Stomach (tissue), 9 donors: ENCODE measurements around the gene TESK1. TPM values are rescaled to one million over a fixed set of nuclear protein-coding genes. Genes with fewer than 3 reads are reported as not detected.

Experiments
- DNase-seq, 2 donors: peaks; one replicate each; pipeline versions ENCODE4 v3.0.0 to v3.0.0-alpha.2; 2013 to 2019
- H3K27ac ChIP-seq, 5 donors: fragments of 200-600 bp in 4 of 5; sonication (generic) in 4 of 5; one replicate each; pipeline ENCODE4 v1.5.1; 2013 to 2019; ENCODE audit warnings: mild to moderate bottlenecking in 1 of 5, moderate library complexity in 1 of 5
- H3K27me3 ChIP-seq, 3 donors: fragments of 200-600 bp; sonication (generic); one replicate each; pipeline ENCODE4 v1.5.1; 2017 to 2019; ENCODE audit warnings: mixed run types in 1 of 3
- H3K36me3 ChIP-seq, 4 donors: fragments of 200-600 bp; sonication (generic); 1 replicate in 3 of 4; 2 replicates in 1 of 4; pipeline ENCODE4 v1.5.1; 2016 to 2019
- H3K4me1 ChIP-seq, 4 donors: fragments of 200-600 bp; sonication (generic); one replicate each; pipeline ENCODE4 v1.5.1; 2016 to 2019
- H3K4me3 ChIP-seq, 4 donors: fragments of 200-600 bp; sonication (generic) in 3 of 4; one replicate each; pipeline ENCODE4 v1.5.1; 2016 to 2019; ENCODE audit warnings: mild to moderate bottlenecking in 1 of 4
- H3K9me3 ChIP-seq, 4 donors: fragments of 200-600 bp; sonication (generic); one replicate each; pipeline ENCODE4 v1.5.1; 2016 to 2019
- EP300 ChIP-seq: sonication (generic); formaldehyde crosslinking; IDR thresholded peaks from one replicate; pipeline ENCODE4 v1.6.1; 2017; ENCODE audit warnings: antibody characterized with exemption
- POLR2A ChIP-seq, 4 donors: fragments of 450-650 bp; IDR thresholded peaks; one replicate each; pipeline ENCODE4 v1.6.1; 2016; ENCODE audit warnings: antibody characterized with exemption in 4 of 4, control low read depth in 2 of 4, mild to moderate bottlenecking in 1 of 4, moderate library complexity in 1 of 4
- POLR2AphosphoS5 ChIP-seq, 3 donors: sonication (generic); formaldehyde crosslinking; IDR thresholded peaks; one replicate each; pipeline ENCODE4 v1.6.1; 2016; ENCODE audit warnings: antibody characterized with exemption in 3 of 3
- WGBS, 5 donors: extraction: QIAGEN DNeasy Blood & Tissue Kit in 3 of 5; methylation state at CpG; one replicate each; pipeline versions ENCODE4 v1.1.5 to v1.1.7; 2013 to 2018; 5-methylcytosine and 5-hydroxymethylcytosine counted together
- intact Hi-C: fragments of 100-400 bp; cut with DNase I; formaldehyde crosslinking; loops from one replicate; pipeline ENCODE4 v1.15.1; 2023; ENCODE audit warnings: low total_unique reads
- polyA plus RNA-seq, 3 donors: library from polyadenylated mRNA; stranded (reverse); fragments of 200-250 nt; gene quantifications; one replicate each; pipeline ENCODE4 v1.2.3, GENCODE V29; 2013
- total RNA-seq, 5 donors: library from RNA; depleted of rRNA; stranded (reverse); fragments of >200 nt; gene quantifications; one replicate each; pipeline versions ENCODE4 v1.1.0 to v1.2.3, GENCODE V29; 2014 to 2016
- TF ChIP-seq, protein P1 (sequence below), 7 experiments: fragments of 450-650 bp in 4 of 7; fragments of 200-600 bp in 3 of 7; sonication (generic) in 3 of 7; IDR thresholded peaks; one replicate each; pipeline ENCODE4 v1.5.1; 2016 to 2019; ENCODE audit warnings: antibody characterized with exemption in 7 of 7, control low read depth in 2 of 7, mild to moderate bottlenecking in 1 of 7
- donor health status: healthy with polysubstance abuse.
- donor health status: Bipolar disorder and iron deficiency.
- donor health status: healthy.

Gene TESK1
- total and polyA plus RNA-seq, 8 donors = 11.9 to 56.8 (median 31.1) TPM

DNA sequence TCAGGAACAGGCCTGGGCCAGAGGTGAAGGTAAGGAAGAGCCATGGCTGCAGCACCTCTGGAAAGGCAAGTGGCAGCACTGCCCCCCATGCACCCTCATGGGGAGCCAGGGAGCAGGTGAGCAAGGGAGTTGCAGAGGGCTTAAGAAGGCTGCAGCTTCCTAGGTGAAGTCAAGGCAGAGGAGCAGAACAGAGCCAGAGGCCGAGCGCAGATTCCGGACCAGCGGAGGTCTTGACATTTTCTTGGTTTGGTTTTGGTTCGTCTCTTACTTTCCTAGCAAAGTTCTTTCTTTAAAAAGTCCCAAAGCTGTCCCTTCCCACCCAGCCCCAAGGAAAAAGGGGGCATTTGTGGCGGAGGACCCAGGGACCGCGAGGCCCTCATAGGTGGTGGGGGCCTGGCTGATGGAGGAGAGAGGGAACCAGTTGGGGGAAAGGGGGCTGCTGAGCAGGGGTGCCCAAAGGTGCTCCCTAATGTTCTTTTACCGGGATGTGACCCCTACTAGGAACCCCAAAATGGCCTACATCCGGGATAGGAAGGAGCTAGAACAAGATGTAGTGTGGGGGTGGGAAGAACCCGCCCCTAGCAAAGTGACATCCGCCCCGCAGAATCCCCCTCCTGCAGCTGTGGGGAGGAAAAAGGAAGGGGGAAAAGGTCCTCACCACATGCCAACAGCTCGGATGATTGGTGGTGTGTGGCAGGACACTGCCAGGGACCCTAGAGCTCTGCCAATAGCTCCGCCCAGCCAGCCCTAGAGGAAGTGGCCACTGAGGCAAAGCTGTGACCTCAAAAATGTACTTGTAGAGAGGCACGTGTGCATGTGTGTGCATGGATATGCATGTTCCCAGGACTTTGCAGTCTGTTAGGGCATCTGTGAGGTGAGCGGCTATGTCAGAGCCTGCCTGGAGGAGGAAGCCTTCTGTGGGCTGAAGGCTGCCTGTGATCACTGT, 14.1 kb downstream of the TESK1 start:
- H3K9me3 ChIP-seq = no peaks in the 10 kb centered on the region
- H3K27me3 ChIP-seq = peaks cover 0 to 26% (median 0%) of the 10 kb centered on the region in 3 donors
- H3K4me3 ChIP-seq = no peak overlapping the region
- peak overlapping the region in 4 of 5 donors; percentile 21 to 40 (median 36) for H3K27ac ChIP-seq
- intact Hi-C loops = no loop called here
- peak; percentile 40 to 49 for DNase-seq
- H3K4me1 ChIP-seq = peaks cover 0 to 27% (median 17%) of the 10 kb centered on the region in 4 donors
- no peaks in the 10 kb centered on the region for H3K36me3 ChIP-seq
- 77 to 87% (median 85%) methylated on average over 16 to 17 of the region's 17 CpGs for WGBS, 5 donors
- no peak for TF ChIP-seq POLR2A (IDR thresholded peaks at IDR 0.05)
- TF ChIP-seq, protein P1, sequence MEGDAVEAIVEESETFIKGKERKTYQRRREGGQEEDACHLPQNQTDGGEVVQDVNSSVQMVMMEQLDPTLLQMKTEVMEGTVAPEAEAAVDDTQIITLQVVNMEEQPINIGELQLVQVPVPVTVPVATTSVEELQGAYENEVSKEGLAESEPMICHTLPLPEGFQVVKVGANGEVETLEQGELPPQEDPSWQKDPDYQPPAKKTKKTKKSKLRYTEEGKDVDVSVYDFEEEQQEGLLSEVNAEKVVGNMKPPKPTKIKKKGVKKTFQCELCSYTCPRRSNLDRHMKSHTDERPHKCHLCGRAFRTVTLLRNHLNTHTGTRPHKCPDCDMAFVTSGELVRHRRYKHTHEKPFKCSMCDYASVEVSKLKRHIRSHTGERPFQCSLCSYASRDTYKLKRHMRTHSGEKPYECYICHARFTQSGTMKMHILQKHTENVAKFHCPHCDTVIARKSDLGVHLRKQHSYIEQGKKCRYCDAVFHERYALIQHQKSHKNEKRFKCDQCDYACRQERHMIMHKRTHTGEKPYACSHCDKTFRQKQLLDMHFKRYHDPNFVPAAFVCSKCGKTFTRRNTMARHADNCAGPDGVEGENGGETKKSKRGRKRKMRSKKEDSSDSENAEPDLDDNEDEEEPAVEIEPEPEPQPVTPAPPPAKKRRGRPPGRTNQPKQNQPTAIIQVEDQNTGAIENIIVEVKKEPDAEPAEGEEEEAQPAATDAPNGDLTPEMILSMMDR (IDR thresholded peaks at IDR 0.05) = no peak
- no peak for TF ChIP-seq POLR2AphosphoS5 (IDR thresholded peaks at IDR 0.05)
- TF ChIP-seq EP300 = no peak

- Histone ChIP-seq H3K4me3 (no peak overlapping the region), H3K4me1 (peaks cover 0 to 27% (median 17%) of the 10 kb centered on the region in 4 donors), H3K36me3 (no peaks in the 10 kb centered on the region), H3K27ac (no peak overlapping the region), H3K27me3 (peaks cover 0 to 26% (median 0%) of the 10 kb centered on the region in 3 donors), H3K9me3 (no peaks in the 10 kb centered on the region)
- 50 to 77% (median 67%) methylated on average over 2 of the region's 2 CpGs for WGBS, 5 donors
- intact Hi-C loops = loop anchor here (10.0 kb wide), 1 partner anchor 55 kb away; a partner anchor contains a TSS
- no peak for DNase-seq
- TF ChIP-seq EP300 (no peak), POLR2AphosphoS5 (IDR thresholded peaks at IDR 0.05) (no peak), POLR2A (IDR thresholded peaks at IDR 0.05) (no peak)
- TF ChIP-seq, protein P1 (IDR thresholded peaks at IDR 0.05) = no peak
Observed at GRCh38 chr9:35619800-35620158, 14.7 kb downstream of the TESK1 start.

GRCh38 chr9:35627575-35627974, 22.5 kb downstream of the TESK1 start:
- no peak overlapping the region for H3K27ac ChIP-seq
- 79 to 95% (median 85%) methylated on average over 2 of the region's 2 CpGs for WGBS, 5 donors
- intact Hi-C loops = loop anchor here (10.0 kb wide), 1 partner anchor 63 kb away; a partner anchor contains a TSS

GRCh38 chr9:35628389-35628991, 23.4 kb downstream of the TESK1 start:
- intact Hi-C loops = loop anchor here (10.0 kb wide), 1 partner anchor 64 kb away; a partner anchor contains a TSS
- no peak for TF ChIP-seq POLR2AphosphoS5 (IDR thresholded peaks at IDR 0.05)
- no peak for TF ChIP-seq EP300
- TF ChIP-seq, protein P1 (IDR thresholded peaks at IDR 0.05) = no peak
- TF ChIP-seq POLR2A (IDR thresholded peaks at IDR 0.05) = no peak
- no peaks in the 10 kb centered on the region for H3K4me1 ChIP-seq
- no peak overlapping the region for H3K4me3 ChIP-seq
- 94 to 100% (median 95%) methylated on average over 6 of the region's 6 CpGs for WGBS, 5 donors
- no peak overlapping the region for H3K27ac ChIP-seq
- no peaks in the 10 kb centered on the region for H3K27me3 ChIP-seq
- H3K9me3 ChIP-seq = no peaks in the 10 kb centered on the region
- no peak for DNase-seq
- H3K36me3 ChIP-seq = no peaks in the 10 kb centered on the region

More at GRCh38 chr9:35627575-35627974, 22.5 kb downstream of the TESK1 start:
- Histone ChIP-seq H3K4me3 (no peak overlapping the region), H3K9me3 (no peaks in the 10 kb centered on the region), H3K27me3 (no peaks in the 10 kb centered on the region), H3K36me3 (no peaks in the 10 kb centered on the region), H3K4me1 (no peaks in the 10 kb centered on the region)
- TF ChIP-seq EP300 = no peak
- TF ChIP-seq POLR2AphosphoS5 (IDR thresholded peaks at IDR 0.05) = no peak
- TF ChIP-seq, protein P1 (IDR thresholded peaks at IDR 0.05) = no peak
- no peak for TF ChIP-seq POLR2A (IDR thresholded peaks at IDR 0.05)
- DNase-seq = no peak
